Measurements from ENCODE around the gene CLIP1.
"Not testable (repeated sequence)": the region's sequence is repeated elsewhere in the genome, so short reads cannot be mapped to it uniquely, and the experiment has no call there.

CLIP1 gene

DNA sequence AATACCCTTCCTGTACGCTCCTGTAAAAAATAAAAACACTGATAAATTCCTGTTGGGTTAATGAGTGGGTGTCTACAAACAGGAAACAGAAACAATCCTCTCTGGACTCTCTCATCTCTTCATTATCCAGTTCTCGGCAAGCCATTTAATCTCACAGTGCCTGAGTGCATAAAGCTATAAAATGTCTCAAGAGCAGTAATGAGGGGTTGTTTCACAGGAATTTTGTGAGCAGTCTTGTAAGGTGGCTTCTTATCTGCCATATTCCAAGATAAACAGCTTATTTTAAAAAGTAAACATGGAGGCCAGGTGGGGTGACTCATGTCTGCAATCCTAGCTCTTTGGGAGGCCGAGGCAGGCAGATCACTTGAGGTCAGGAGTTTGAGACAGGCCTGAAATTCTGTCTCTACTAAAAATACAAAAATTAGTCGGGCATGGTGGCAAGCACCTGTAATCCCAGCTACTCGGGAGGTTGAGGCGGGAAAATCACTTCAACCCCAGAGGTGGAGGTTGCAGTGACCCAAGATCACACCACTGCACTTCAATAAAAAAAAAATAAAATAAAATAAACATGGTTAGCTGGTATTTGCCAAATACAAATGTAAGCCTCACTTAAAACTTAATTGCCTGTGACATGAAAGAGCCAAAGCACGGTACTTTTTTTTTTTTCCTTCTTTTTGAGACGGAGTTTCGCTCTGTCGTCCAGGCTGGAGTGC lies 54.0 kb downstream of the CLIP1 start:
- TF ChIP-seq, protein P1, sequence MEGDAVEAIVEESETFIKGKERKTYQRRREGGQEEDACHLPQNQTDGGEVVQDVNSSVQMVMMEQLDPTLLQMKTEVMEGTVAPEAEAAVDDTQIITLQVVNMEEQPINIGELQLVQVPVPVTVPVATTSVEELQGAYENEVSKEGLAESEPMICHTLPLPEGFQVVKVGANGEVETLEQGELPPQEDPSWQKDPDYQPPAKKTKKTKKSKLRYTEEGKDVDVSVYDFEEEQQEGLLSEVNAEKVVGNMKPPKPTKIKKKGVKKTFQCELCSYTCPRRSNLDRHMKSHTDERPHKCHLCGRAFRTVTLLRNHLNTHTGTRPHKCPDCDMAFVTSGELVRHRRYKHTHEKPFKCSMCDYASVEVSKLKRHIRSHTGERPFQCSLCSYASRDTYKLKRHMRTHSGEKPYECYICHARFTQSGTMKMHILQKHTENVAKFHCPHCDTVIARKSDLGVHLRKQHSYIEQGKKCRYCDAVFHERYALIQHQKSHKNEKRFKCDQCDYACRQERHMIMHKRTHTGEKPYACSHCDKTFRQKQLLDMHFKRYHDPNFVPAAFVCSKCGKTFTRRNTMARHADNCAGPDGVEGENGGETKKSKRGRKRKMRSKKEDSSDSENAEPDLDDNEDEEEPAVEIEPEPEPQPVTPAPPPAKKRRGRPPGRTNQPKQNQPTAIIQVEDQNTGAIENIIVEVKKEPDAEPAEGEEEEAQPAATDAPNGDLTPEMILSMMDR (IDR thresholded peaks at IDR 0.05; ENCODE audit: low read depth, low read length) = no peak
- no peak for DNase-seq
- Histone ChIP-seq H3K36me3 (peaks cover 2% of the 10 kb centered on the region; the same call in 1 of the 2 replicates), H3K27me3 (no peaks in the 10 kb centered on the region), H3K4me3 (ENCODE audit: low read depth, low read length) (no peak overlapping the region), H3K9me3 (no peaks in the 10 kb centered on the region), H3K4me1 (no peaks in the 10 kb centered on the region)

DNA sequence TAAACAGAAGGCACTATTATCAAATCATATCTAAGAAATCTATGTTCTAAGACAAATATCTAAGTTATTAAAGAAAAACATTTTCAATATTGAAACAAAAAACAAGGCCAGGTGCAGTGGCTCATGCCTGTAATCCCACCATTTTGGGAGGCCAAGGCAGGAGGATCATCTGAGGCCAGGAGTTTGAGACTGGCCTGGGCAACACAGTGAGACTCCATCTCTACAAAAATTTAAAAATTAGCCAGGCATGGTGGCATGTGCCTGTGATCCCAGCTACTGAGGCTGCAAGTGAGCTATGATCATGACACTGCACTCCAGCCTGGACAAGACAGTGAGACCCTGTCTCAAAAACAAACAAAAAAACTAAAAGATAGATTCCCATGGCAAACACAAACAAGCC lies 54.8 kb downstream of the CLIP1 start:
- not testable (repeated sequence) for H3K27me3 ChIP-seq; DNase-seq; H3K36me3 ChIP-seq; H3K9me3 ChIP-seq; H3K4me1 ChIP-seq; H3K4me3 ChIP-seq (ENCODE audit: low read depth, low read length)

DNA sequence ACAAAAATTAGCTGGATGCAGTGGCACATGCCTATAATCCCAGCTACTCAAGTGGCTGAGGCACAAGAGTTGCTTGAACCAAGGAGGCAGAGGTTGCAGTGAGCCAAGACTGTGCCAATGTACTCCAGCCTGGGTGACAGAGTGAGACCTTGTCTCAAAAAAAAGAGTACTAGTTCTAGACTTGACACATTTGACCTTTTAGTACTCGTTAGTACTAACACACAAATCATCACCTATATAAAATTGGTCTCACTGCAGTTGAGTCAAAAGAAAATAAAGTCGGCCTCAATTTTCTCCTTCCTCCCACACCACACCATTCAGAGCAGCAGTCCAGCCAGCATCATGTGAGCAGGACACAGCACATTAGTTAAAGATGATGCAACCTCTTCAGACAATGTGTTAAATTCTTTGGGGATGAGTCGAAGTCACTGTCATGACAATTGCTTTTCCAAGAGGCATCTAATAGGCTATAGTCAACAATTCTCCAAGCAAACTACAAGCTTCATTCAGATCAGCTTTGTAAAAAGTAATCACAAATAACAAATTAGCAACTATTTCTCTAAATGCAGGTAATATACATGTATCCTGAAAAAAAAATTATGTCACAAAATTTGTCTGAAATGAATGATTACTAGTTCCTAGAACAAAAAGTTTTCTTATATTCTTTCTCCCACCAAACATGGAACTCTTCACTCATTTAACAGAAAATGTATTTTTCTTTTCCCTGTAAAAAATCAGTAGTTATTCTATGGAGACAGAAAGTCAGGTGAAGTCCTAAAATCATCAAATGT lies 55.6 kb downstream of the CLIP1 start:
- H3K9me3 ChIP-seq = no peaks in the 10 kb centered on the region
- H3K4me3 ChIP-seq (ENCODE audit: low read depth, low read length) = no peak overlapping the region
- TF ChIP-seq, protein P1 (IDR thresholded peaks at IDR 0.05; ENCODE audit: low read depth, low read length) = no peak
- peaks cover 2% of the 10 kb centered on the region; the same call in 1 of the 2 replicates for H3K36me3 ChIP-seq
- DNase-seq = no peak
- H3K27me3 ChIP-seq = no peaks in the 10 kb centered on the region
- H3K4me1 ChIP-seq = no peaks in the 10 kb centered on the region

GRCh38 chr12:122365226-122365625 lies 57.2 kb downstream of the CLIP1 start:
- not testable (repeated sequence) for H3K9me3 ChIP-seq; H3K36me3 ChIP-seq; H3K4me3 ChIP-seq (ENCODE audit: low read depth, low read length); H3K27me3 ChIP-seq; DNase-seq; H3K4me1 ChIP-seq

DNA sequence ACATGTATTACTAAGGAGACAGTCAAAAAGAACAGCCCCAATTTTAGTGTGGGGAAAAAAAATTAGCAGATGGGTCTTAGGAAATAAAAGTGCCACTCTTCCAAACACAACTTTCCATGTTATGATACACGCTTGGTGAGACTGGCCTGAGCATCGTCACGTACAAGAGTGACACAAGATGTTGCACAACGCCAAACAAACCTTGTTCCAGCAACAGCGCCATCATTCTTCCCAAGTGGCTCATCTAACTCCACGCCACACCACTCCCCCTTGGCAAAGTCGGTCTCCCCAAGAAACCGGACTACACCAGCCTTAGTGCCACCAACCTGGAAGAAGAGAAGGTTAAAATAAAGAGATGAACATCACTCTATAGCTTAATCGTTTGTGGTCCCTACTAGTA lies 58.7 kb downstream of the CLIP1 start:
- Histone ChIP-seq H3K27me3 (no peaks in the 10 kb centered on the region), H3K9me3 (no peaks in the 10 kb centered on the region), H3K36me3 (peaks cover 2% of the 10 kb centered on the region; the same call in 1 of the 2 replicates), H3K4me1 (no peaks in the 10 kb centered on the region), H3K4me3 (ENCODE audit: low read depth, low read length) (no peak overlapping the region)
- TF ChIP-seq, protein P1 (IDR thresholded peaks at IDR 0.05; ENCODE audit: low read depth, low read length) = no peak
- no peak for DNase-seq

- Histone ChIP-seq H3K36me3 (peaks cover 2% of the 10 kb centered on the region; the same call in 1 of the 2 replicates), H3K4me1 (no peaks in the 10 kb centered on the region), H3K27me3 (no peaks in the 10 kb centered on the region), H3K9me3 (no peaks in the 10 kb centered on the region), H3K4me3 (ENCODE audit: low read depth, low read length) (no peak overlapping the region)
- TF ChIP-seq, protein P1 (IDR thresholded peaks at IDR 0.05; ENCODE audit: low read depth, low read length) = no peak
- DNase-seq = no peak
Observed at GRCh38 chr12:122362755-122363154, 59.7 kb downstream of the CLIP1 start.

DNA sequence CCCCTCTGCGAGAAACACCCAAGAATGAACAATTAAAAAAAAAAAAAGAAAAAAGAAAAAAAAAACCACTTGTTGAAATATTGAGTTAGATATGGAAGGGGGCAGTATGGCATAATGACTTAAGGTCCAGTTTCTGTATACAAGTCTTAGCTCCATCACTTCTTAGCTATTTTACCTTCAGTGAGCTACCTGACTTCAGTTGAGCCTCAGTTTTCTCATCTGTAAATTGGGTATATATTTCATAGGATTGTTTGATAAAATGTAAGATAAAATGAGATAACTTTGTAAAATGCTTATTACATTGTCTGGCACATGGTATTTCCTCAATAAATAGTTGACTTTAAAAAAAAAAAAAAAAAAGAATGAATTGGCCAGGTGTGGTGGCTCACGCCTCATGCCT lies 64.1 kb downstream of the CLIP1 start:
- not testable (repeated sequence) for H3K4me3 ChIP-seq (ENCODE audit: low read depth, low read length); H3K9me3 ChIP-seq; H3K4me1 ChIP-seq; H3K36me3 ChIP-seq; DNase-seq; H3K27me3 ChIP-seq

GRCh38 chr12:122357536-122357935 lies 64.9 kb downstream of the CLIP1 start:
- H3K4me3 ChIP-seq (ENCODE audit: low read depth, low read length); H3K9me3 ChIP-seq; H3K4me1 ChIP-seq; H3K36me3 ChIP-seq; H3K27me3 ChIP-seq; DNase-seq: not testable (repeated sequence)

GRCh38 chr12:122356991-122357390 lies 65.5 kb downstream of the CLIP1 start:
- not testable (repeated sequence) for H3K4me1 ChIP-seq; H3K36me3 ChIP-seq; H3K4me3 ChIP-seq (ENCODE audit: low read depth, low read length); DNase-seq; H3K27me3 ChIP-seq; H3K9me3 ChIP-seq
